DND-41 (cell line): ENCODE data around the gene REM2.

Source experiments
- EZH2 ChIP-seq: IDR thresholded peaks from 3 replicates; pipeline ENCODE4 v1.6.1; 2012; ENCODE audit warnings: borderline replicate concordance, low read depth, mild to moderate bottlenecking, moderate library complexity, low read length, inconsistent platforms; ENCODE audit not compliant: severe bottlenecking
- TF ChIP-seq, protein P1 (sequence below): IDR thresholded peaks from 2 replicates; pipeline ENCODE4 v1.5.1; 2012; ENCODE audit warnings: borderline replicate concordance, low read length, moderate library complexity, mild to moderate bottlenecking; ENCODE audit not compliant: poor library complexity, severe bottlenecking; ENCODE audit errors: extremely low read depth

DNA sequence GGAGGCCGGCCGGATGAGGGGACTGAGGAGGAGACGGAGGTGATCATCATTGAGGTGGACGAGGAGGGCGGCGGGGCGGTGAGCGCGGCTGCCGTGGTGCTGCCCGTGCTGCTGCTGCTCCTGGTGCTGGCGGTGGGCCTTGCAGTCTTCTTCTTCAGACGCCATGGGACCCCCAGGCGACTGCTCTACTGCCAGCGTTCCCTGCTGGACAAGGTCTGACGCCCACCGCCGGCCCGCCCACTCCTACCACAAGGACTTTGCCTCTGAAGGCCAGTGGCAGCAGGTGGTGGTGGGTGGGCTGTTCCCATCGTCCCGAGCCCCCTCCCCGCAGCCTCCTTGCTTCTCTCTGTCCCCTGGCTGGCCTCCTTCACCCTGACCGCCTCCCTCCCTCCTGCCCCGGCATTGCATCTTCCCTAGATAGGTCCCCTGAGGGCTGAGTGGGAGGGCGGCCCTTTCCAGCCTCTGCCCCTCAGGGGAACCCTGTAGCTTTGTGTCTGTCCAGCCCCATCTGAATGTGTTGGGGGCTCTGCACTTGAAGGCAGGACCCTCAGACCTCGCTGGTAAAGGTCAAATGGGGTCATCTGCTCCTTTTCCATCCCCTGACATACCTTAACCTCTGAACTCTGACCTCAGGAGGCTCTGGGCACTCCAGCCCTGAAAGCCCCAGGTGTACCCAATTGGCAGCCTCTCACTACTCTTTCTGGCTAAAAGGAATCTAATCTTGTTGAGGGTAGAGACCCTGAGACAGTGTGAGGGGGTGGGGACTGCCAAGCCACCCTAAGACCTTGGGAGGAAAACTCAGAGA lies 37.0 kb upstream of the REM2 start:
- TF ChIP-seq EZH2 = no peak
- TF ChIP-seq, protein P1, sequence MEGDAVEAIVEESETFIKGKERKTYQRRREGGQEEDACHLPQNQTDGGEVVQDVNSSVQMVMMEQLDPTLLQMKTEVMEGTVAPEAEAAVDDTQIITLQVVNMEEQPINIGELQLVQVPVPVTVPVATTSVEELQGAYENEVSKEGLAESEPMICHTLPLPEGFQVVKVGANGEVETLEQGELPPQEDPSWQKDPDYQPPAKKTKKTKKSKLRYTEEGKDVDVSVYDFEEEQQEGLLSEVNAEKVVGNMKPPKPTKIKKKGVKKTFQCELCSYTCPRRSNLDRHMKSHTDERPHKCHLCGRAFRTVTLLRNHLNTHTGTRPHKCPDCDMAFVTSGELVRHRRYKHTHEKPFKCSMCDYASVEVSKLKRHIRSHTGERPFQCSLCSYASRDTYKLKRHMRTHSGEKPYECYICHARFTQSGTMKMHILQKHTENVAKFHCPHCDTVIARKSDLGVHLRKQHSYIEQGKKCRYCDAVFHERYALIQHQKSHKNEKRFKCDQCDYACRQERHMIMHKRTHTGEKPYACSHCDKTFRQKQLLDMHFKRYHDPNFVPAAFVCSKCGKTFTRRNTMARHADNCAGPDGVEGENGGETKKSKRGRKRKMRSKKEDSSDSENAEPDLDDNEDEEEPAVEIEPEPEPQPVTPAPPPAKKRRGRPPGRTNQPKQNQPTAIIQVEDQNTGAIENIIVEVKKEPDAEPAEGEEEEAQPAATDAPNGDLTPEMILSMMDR = no peak
